Hepatocyte (in vitro differentiated cells): ENCODE data around the gene CTSC. TPM values are rescaled to one million over a fixed set of nuclear protein-coding genes. Genes with fewer than 3 reads are reported as not detected.

Experiments
- DNase-seq: peaks from one replicate; pipeline ENCODE4 v3.0.0-alpha.2; 2016; ENCODE audit warnings: low spot score
- H2AFZ ChIP-seq: fragments of 200-600 bp; sonication (generic); 2 replicates; pipeline ENCODE4 v1.6.0; 2016; ENCODE audit warnings: antibody characterized with exemption, mild to moderate bottlenecking
- H3K27ac ChIP-seq: fragments of 200-600 bp; sonication (generic); 2 replicates; pipeline ENCODE4 v1.5.1; 2016; ENCODE audit warnings: mild to moderate bottlenecking
- H3K27me3 ChIP-seq: fragments of 200-600 bp; sonication (generic); 2 replicates; pipeline ENCODE4 v1.6.1; 2016
- H3K36me3 ChIP-seq: fragments of 200-600 bp; sonication (generic); replicated peaks from 2 replicates; pipeline ENCODE4 v1.5.1; 2016; ENCODE audit warnings: low read depth; ENCODE audit not compliant: insufficient read depth
- H3K4me1 ChIP-seq: fragments of 200-600 bp; sonication (generic); 2 replicates; pipeline ENCODE4 v1.5.1; 2016; ENCODE audit warnings: mild to moderate bottlenecking, moderate library complexity; ENCODE audit not compliant: insufficient read depth
- H3K4me2 ChIP-seq: fragments of 200-600 bp; sonication (generic); 2 replicates; pipeline ENCODE4 v1.6.0; 2016
- H3K4me3 ChIP-seq: fragments of 200-600 bp; sonication (generic); 2 replicates; pipeline ENCODE4 v1.5.1; 2016; ENCODE audit warnings: mild to moderate bottlenecking
- H3K79me2 ChIP-seq: fragments of 200-600 bp; sonication (generic); 2 replicates; pipeline ENCODE4 v1.6.0; 2017; ENCODE audit warnings: mild to moderate bottlenecking
- H3K9me2 ChIP-seq: fragments of 200-600 bp; sonication (generic); replicated peaks from 2 replicates; pipeline ENCODE4 v1.6.0; 2017; ENCODE audit warnings: mild to moderate bottlenecking; ENCODE audit not compliant: insufficient read depth
- H3K9me3 ChIP-seq: fragments of 200-600 bp; sonication (generic); 2 replicates; pipeline ENCODE4 v1.5.1; 2016; ENCODE audit warnings: low read depth, mild to moderate bottlenecking
- H4K20me1 ChIP-seq: fragments of 200-600 bp; sonication (generic); 2 replicates; pipeline ENCODE4 v1.6.0; 2016; ENCODE audit warnings: mild to moderate bottlenecking; ENCODE audit not compliant: insufficient read depth, poor library complexity, severe bottlenecking
- CTCF ChIP-seq: fragments of 200-600 bp; sonication (generic); IDR thresholded peaks from 2 replicates; pipeline ENCODE4 v1.5.1; 2016; ENCODE audit warnings: antibody characterized with exemption, mild to moderate bottlenecking; ENCODE audit not compliant: poor library complexity
- EZH2 ChIP-seq: fragments of 200-600 bp; sonication (generic); IDR thresholded peaks from 2 replicates; pipeline ENCODE4 v1.6.1; 2016; ENCODE audit warnings: antibody characterized with exemption, mild to moderate bottlenecking, borderline replicate concordance
- EZH2phosphoT487 ChIP-seq: fragments of 200-600 bp; sonication (generic); IDR thresholded peaks from one replicate; pipeline ENCODE4 v1.6.1; 2018; ENCODE audit warnings: antibody characterized with exemption, mild to moderate bottlenecking, low read depth, moderate library complexity; ENCODE audit not compliant: unreplicated experiment, severe bottlenecking
- WGBS: methylation state at CpG from one replicate; pipeline ENCODE4 v1.1.6; 2016; ENCODE audit warnings: low lambda C conversion rate; ENCODE audit errors: missing lambda C conversion rate; 5-methylcytosine and 5-hydroxymethylcytosine counted together
- polyA plus RNA-seq: library from polyadenylated mRNA; unstranded; fragments of >200 nt; fragmentation: Nextera tagmentation; extraction: Ambion mirVana; gene quantifications from 2 replicates; pipeline ENCODE4 v1.2.1, GENCODE V29; 2016
- total RNA-seq: library from RNA; depleted of rRNA; stranded (reverse); fragments of >200 nt; gene quantifications from 2 replicates; pipeline ENCODE4 v1.2.3, GENCODE V29; 2014

CTSC gene
- total RNA-seq (178 and 198 TPM in 2 replicates), polyA plus RNA-seq (166 and 187 TPM in 2 replicates)

DNA sequence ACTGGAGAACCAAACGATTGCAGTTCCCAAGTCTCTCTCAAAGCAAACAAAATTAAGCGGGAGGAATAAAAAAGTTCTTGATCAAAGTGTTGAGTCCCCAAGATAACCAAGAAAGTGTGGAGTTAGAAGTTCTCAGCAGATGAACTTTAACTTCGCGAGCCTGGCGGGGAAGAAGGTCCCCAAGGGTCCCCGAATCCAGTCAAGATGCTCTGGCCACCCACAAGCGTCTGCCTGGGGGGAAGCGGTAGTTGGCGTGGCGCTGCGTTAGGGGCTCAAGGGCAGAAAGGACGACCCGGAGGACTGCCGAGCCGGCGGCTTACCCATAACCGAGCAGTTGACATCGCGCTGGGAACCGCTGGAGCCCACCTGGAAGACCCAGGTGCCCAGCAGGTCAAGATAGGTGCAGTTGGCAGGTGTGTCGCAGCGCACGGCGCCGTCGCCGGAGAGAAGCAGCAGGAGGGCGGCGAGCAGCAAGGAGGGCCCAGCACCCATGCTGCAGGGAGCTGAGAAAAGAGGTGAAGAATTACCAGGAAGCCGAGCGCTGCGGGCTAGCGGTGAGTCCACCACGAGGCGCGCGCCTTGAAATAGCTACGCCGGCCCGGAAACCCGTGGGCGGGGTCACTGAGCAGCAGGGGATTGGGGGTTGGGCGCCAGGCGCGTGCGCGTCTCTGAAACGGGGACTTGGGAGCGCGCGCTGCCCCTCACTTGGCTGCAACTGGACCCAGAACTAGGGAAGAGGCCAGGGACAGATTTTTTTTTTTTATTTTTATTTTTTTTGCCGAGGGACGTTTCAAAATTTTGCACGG lies at the start of gene CTSC:
TSS of gene CTSC (minus strand) at position 556 of the 806 bp plus-strand sequence. CDS start at position 492, 64 bp downstream.
- H2AFZ ChIP-seq: peak within 1 kb of the TSS; percentile 96
- WGBS: under 1% methylated on average over 53 of the region's 54 CpGs
- no peaks in the 10 kb centered on the region for H3K27me3 ChIP-seq
- peaks cover 46% of the 10 kb centered on the region for H3K79me2 ChIP-seq
- H3K27ac ChIP-seq: peak within 1 kb of the TSS; percentile 85
- no peaks in the 10 kb centered on the region for H3K4me1 ChIP-seq
- TF ChIP-seq EZH2 (no peak), CTCF (peak; percentile 2)
- peak; percentile 96 for DNase-seq
- H4K20me1 ChIP-seq: no peaks in the 10 kb centered on the region
- peak within 1 kb of the TSS; percentile 76 for H3K4me2 ChIP-seq
- H3K4me3 ChIP-seq: peak within 1 kb of the TSS; percentile 92
- H3K36me3 ChIP-seq: no peaks in the 10 kb centered on the region
- no peaks in the 10 kb centered on the region for H3K9me3 ChIP-seq
- H3K9me2 ChIP-seq: no peaks in the 10 kb centered on the region

- H3K4me1 ChIP-seq: peaks cover 8% of the 10 kb centered on the region
- no peaks in the 10 kb centered on the region for H4K20me1 ChIP-seq
- H2AFZ ChIP-seq: no peak overlapping the region
- H3K27ac ChIP-seq: peak overlapping the region; percentile 38
- DNase-seq: peak; percentile 14
- no peak overlapping the region for H3K4me3 ChIP-seq
- H3K9me2 ChIP-seq: no peaks in the 10 kb centered on the region
- WGBS: 68% methylated on average over 3 of the region's 3 CpGs
- H3K4me2 ChIP-seq: peak overlapping the region; percentile 26
- H3K36me3 ChIP-seq: no peaks in the 10 kb centered on the region
- H3K9me3 ChIP-seq: no peaks in the 10 kb centered on the region
- no peaks in the 10 kb centered on the region for H3K27me3 ChIP-seq
- TF ChIP-seq CTCF (no peak), EZH2phosphoT487 (no peak), EZH2 (no peak)
- no peaks in the 10 kb centered on the region for H3K79me2 ChIP-seq
Measured at GRCh38 chr11:88384669-88385005, 47.1 kb upstream of the CTSC start.

DNA sequence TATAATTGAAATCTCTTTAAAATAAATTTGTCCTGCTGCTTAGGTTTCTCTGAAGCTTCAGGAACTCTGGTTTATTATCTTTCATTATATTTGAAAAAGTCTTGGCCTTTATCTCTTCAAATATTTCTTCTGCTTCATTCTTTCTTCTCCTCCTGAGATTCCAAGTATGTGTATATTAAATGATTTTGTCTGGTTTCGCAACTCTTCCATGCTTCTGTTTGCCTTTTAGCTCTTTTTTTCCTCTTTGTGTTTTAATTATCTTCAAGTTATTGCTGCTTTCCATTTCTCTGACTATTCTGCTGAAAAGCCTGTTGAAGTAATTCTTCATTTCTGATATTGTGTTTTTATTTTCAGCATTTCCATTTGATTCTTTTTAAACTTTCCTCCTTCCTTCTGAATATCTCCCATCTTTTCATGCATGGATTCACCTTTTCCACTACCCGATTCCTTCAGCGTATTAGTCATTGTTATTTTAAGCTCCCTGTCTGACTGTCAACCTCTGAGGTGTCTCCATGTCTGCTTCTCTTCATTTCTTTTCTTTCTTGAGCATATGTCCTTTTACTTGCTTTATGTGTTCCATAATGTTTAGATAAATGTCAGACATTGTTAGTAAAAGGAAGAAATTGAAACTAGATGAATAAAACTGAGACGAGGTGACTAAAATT lies 46.6 kb upstream of the CTSC start:
- H3K27ac ChIP-seq: peak overlapping the region; percentile 38
- TF ChIP-seq EZH2: no peak
- TF ChIP-seq CTCF: no peak
- no peak for TF ChIP-seq EZH2phosphoT487
- no peaks in the 10 kb centered on the region for H3K27me3 ChIP-seq
- no peaks in the 10 kb centered on the region for H3K9me3 ChIP-seq
- 64% methylated on average over 4 of the region's 4 CpGs for WGBS
- no peaks in the 10 kb centered on the region for H3K9me2 ChIP-seq
- no peak for DNase-seq
- H3K4me1 ChIP-seq: peaks cover 8% of the 10 kb centered on the region
- no peak overlapping the region for H3K4me3 ChIP-seq
- no peak overlapping the region for H2AFZ ChIP-seq
- no peaks in the 10 kb centered on the region for H4K20me1 ChIP-seq
- H3K36me3 ChIP-seq: no peaks in the 10 kb centered on the region
- H3K79me2 ChIP-seq: no peaks in the 10 kb centered on the region
- peak overlapping the region; percentile 26 for H3K4me2 ChIP-seq
